Endothelial cell (in vitro differentiated cells): ENCODE results near the gene SLC35G4. TPM values are rescaled to one million over a fixed set of nuclear protein-coding genes. Genes with fewer than 3 reads are reported as not detected.

Experiments
- DNase-seq: peaks from one replicate; pipeline ENCODE4 v3.0.0; 2021; ENCODE audit warnings: low spot score
- H3K27ac Mint-ChIP-seq: one replicate; pipeline ENCODE4 v1.8.0; 2021; ENCODE audit warnings: mixed read lengths, inconsistent platforms; ENCODE audit not compliant: unreplicated experiment
- H3K27me3 Mint-ChIP-seq: one replicate; pipeline ENCODE4 v1.8.0; 2021; ENCODE audit warnings: mild to moderate bottlenecking, moderate library complexity, mixed read lengths, inconsistent platforms; ENCODE audit not compliant: unreplicated experiment
- H3K36me3 Mint-ChIP-seq: one replicate; pipeline ENCODE4 v1.8.0; 2021; ENCODE audit warnings: mild to moderate bottlenecking, low read depth, mixed read lengths, inconsistent platforms; ENCODE audit not compliant: unreplicated experiment
- H3K4me1 Mint-ChIP-seq: one replicate; pipeline ENCODE4 v1.8.0; 2021; ENCODE audit warnings: mild to moderate bottlenecking, mixed read lengths, inconsistent platforms; ENCODE audit not compliant: unreplicated experiment
- H3K4me3 Mint-ChIP-seq: one replicate; pipeline ENCODE4 v1.8.0; 2021; ENCODE audit warnings: mild to moderate bottlenecking, mixed read lengths, inconsistent platforms; ENCODE audit not compliant: unreplicated experiment
- H3K9me3 Mint-ChIP-seq: one replicate; pipeline ENCODE4 v1.8.0; 2021; ENCODE audit warnings: mixed read lengths, inconsistent platforms; ENCODE audit not compliant: unreplicated experiment
- CTCF ChIP-seq: fragments of 200-600 bp; sonication (generic); IDR thresholded peaks from one replicate; pipeline ENCODE4 v1.5.0; 2021; ENCODE audit warnings: antibody characterized with exemption; ENCODE audit not compliant: unreplicated experiment
- microRNA-seq: library from miRNA; unstranded; fragments of <30 nt; microRNA quantifications from one replicate; pipeline ENCODE4, GENCODE V29; 2020; ENCODE audit not compliant: unreplicated experiment
- total RNA-seq: library from RNA; stranded (reverse); fragmentation: NEBNext Ultra II Directional; extraction: Animal tissue kit (Norgen Biotek cat#: 25700); gene quantifications from one replicate; pipeline ENCODE4 v1.2.1, GENCODE V29; 2021; ENCODE audit not compliant: unreplicated experiment

Gene SLC35G4
- total RNA-seq, 1 donor from 2014 or later, result not detected

- Mint-ChIP-seq H3K4me3 (no peak overlapping the region), H3K36me3 (no peaks in the 10 kb centered on the region), H3K9me3 (no peaks in the 10 kb centered on the region), H3K27ac (no peak overlapping the region), H3K27me3 (peaks cover 10% of the 10 kb centered on the region), H3K4me1 (peaks cover 12% of the 10 kb centered on the region)
- no peak for DNase-seq
- no peak for TF ChIP-seq CTCF
Observed at GRCh38 chr18:11658989-11659388, 49.6 kb downstream of the SLC35G4 start.

Small RNAs within 50 kb of the gene (microRNA-seq; reads per million reads assigned to microRNA genes)
- not detected for gene MIR7153

Other genes starting within 250 kb of the SLC35G4 start
- gene GNAL, start 79.7 kb downstream of the SLC35G4 start, total RNA-seq, result 9.7 TPM
- gene CHMP1B, start 241.8 kb downstream of the SLC35G4 start, total RNA-seq, result 38.5 TPM